Urothelium cell line (cell line): Measurements from ENCODE around the gene AANAT.

Source experiments
- DNase-seq: peaks from one replicate; pipeline ENCODE4 v3.0.0; 2011; ENCODE audit warnings: low spot score, mixed read lengths
- FAIRE-seq: peaks from 2 replicates; lab custom pipeline; 2011; peaks lifted over from hg19 to GRCh38; lab: Jason Lieb, UNC

Gene AANAT

DNA sequence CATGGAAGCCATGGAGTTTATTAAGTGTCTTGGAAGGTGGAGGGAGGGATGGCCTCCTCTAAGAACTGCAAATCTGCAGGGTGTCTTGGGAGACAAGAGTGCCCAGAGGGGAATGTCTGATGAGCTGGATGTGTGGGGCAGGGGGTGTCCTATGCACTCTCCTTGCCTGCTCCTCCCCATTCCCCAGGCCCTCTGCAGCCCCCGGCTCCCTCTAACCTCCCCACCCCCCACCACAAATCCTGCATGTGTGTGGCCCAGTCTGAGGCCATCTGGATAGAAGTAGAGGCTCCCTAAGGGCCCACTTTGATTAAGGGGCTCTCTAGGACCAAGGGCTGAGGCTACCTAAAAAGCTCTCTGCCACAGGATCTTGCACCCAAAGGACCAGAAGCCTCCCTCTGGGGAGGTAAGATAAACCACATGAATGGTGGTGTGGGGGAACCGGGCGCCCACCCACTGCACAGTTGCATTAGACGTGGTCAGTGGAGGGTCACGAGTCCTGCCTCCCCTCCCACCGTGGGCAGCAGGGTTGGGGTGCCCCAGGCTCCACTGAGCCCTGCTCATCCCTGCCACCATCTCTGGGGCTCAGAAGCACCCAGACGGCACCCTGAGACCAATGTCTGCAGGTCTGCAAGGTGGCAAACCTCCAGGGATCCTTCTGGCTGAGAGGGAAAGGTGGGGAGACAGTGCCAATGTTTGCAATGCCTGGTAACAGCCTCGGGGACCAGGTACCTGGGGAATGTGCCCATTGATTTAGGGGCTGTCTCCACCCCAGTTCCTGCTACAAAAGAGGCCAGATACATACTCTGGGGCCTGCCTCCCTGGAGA, 618 bp downstream of the AANAT start:
- DNase-seq (no peak), FAIRE-seq (no peak)

DNA sequence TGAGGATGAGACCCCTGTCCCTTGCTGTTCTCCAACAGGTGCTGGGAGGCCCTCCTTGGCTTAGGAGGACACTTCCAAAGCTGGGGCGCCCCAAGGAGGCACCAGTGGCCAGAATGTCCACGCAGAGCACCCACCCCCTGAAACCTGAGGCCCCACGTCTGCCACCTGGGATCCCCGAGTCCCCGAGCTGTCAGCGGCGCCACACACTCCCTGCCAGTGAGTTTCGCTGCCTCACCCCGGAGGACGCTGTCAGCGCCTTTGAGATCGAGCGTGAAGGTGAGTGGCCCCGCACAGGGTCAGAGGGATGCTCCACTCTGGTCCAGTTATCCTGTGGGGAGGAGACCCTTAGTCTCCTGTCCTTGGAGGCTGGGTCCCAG, 1.2 kb downstream of the AANAT start:
- no peak for FAIRE-seq
- DNase-seq, result no peak

- no peak for DNase-seq
- FAIRE-seq, result no peak
These were observed 1.9 kb downstream of the AANAT start for GRCh38 chr17:76469076-76469990.

DNA sequence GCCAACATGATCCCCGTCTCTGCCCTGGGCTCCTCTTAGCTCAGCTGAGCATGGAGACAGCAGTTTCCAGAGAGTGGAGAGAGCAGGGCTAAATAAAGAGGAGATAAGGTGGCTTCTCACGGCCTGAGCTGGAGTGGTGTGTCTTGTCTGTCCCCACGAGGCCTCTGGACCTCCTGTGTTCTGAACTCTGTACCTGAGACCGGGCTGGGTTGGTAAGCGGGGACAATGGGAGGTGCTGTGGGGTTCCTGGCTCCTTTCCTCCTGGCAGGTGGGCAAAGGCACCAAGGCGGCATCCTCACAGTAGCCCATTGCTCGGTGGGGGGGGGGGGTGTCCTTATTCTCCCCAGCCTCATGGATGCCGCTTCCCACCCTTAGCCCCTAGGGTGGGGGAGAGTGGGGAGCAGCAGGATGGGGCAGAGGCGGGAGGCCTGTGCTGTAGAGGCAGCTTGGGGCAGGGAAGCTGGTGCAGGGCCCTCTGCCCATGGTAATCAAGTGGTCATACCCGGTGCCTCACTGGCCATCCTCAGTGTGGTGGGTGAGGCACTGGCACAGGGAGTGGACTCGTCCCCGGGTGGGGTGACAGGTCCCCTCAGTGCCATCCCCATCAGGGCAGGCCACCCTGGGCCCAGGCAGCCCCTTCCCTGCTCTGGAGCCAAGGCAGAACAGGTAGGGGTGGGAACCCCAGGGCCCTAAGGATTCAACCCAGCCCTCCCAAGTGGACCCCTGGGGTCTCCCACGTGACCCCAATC, 2.8 kb downstream of the AANAT start:
- FAIRE-seq, result no peak
- DNase-seq, result no peak

- FAIRE-seq (no peak), DNase-seq (no peak)
These were observed 4.3 kb downstream of the AANAT start for GRCh38 chr17:76471498-76472257.

GRCh38 chr17:76472258-76472645, 4.8 kb downstream of the AANAT start:
- DNase-seq, result no peak
- no peak for FAIRE-seq

DNA sequence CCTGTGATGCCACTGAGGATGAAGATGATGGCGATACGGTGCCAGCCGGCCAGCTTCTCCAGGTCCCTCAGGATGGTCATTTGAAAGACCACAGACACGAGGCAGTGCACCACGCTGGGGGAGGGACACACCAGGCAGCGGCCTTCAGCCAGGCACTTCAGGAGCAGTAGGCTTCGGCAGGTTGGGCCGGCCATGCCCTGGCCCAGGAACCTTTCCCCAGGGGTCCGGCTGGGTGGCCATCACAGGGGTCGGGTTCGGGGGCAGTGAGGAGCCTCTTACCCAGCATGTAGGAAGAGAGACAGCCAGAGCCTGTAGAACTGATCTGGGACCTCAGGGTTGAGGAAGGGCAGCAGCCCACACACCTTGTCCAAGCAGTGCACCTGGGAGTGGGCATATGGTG, 5.3 kb downstream of the AANAT start:
- FAIRE-seq (no peak), DNase-seq (no peak)

DNA sequence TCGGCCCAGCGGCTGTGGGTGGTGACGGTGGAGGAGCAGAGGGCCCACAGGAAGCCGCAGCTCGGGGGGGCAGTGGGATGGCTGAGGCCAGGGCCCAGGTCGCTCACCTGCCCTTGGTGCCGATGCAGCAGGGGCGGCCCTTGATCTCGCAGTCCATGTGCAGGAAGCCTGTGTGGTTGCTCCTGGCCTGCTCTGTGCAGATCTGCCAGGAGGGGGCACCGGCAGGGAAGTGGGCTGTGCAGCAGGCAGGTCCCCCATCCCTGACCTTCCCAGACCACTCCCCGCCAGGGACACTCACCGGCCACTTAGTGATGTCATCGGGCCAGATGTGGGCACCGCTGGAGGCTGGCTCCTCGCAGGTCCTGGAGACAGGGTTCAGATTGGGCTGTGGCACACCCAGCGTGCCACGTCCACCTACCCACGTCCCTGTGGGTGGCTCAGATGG, 6.2 kb downstream of the AANAT start:
- FAIRE-seq, result no peak
- no peak for DNase-seq

DNA sequence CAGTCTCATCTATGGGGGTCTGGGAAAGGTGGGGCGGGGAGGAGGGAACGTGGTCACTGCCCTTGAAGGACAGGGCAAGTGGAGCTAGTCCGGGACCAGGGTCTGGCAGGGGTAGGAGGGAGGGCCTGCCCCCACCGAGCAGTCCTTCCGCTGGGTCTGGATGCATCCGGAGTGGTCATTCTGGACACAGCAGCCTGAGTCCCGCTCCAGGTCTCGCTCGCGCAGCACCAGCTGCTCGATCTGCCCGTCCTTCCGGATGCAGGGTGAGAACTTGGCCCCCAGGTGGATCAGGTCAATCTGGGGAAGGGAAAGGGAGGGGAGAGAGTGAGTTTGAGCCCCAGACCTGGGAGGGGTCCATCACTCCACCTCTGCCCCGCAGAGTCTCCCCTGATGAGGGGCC, 6.8 kb downstream of the AANAT start:
- FAIRE-seq (no peak), DNase-seq (no peak)

GRCh38 chr17:76474894-76475293, 7.5 kb downstream of the AANAT start:
- no peak for FAIRE-seq
- no peak for DNase-seq

DNA sequence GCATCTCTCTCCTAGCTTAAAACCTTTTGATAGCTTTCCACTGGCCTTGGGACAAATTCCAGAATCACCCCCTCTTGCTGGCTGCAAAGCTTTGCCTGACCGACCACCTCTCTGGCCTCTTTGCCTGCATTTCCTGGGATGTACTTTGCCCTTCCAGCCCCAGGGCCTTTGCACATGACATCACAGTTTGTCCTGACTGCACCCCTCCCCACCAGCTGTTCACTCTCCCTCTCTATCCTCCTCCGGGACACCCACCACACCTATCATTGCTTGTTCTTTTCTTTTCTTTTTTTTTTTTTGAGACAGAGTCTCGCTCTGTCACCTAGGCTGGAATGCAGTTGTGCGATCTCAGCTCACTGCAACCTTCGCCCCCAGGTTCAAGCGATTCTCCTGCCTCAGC, 7.9 kb downstream of the AANAT start:
- FAIRE-seq, result peak; percentile 9
- no peak for DNase-seq

- DNase-seq (no peak), FAIRE-seq (no peak)
These were observed 9.3 kb downstream of the AANAT start for GRCh38 chr17:76476736-76477135.

- FAIRE-seq (no peak), DNase-seq (no peak)
These were observed 10.2 kb downstream of the AANAT start for GRCh38 chr17:76477576-76477975.

DNA sequence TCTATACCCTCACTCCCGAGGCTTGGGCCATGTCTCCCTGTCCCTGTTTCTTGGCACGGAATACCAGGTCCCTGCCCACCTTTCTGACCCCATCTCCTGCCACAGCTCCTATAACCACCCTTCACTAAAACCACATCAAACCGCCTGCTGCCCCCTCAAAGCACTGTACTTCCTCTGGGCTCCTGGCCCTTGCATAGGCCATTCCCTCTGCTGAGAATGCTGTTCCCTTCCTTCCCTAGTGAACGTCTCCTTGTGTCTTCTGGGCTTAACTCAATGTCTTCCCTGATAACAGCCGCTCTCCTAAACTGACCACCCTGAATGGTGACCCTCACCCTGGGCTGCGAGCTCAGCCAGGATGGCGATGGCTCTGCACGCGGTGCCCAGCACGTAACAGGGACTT, 10.7 kb downstream of the AANAT start:
- no peak for DNase-seq
- no peak for FAIRE-seq

GRCh38 chr17:76478730-76479514, 11.5 kb downstream of the AANAT start:
- no peak for DNase-seq
- FAIRE-seq, result peak; percentile 50

DNA sequence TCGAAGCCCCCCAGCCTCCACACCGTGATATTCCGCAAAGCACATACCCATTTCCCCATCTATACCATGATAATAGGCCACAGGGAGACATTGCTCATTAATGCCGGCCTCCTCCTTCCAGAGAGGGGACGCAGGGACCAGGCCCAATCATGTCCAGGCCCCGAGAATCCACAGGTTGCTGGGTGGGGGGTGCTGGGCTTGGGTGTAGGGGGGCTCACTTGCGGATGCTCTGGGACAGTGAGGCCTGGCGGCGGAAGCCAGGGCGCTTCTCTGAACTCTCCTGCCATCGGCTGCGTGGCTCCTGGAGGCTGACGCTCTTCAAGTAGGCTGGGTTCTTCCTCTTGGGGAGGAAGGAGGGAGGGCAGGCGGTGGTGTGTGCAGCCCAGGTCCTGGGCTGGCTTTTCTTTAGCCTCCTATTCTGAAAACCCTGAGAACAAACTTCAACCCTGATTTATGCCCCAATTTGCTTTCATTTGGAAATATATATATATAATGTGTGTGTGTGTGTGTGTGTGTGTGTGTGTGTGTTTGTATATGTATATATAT, 12.2 kb downstream of the AANAT start:
- FAIRE-seq (no peak), DNase-seq (no peak)

DNA sequence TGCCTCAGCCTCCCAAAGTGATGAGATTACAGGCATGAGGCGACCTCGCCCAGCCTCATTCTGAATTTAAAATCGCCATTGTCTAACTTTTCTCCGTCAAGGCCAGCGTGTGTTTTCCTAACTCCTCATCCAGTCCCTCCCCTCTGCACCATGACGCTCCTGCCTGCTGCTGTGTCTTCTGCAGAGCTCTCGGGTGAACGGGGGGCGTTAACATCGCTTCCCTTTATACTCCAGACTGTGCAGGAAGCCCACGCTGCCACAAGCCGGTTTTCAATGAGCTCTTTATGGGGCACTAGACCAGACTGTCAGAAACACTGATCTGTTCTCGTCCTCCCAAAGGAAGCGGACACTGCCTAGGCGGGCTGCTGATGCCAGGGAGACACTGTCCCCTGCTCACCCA, 13.2 kb downstream of the AANAT start:
- FAIRE-seq, result no peak
- no peak for DNase-seq

GRCh38 chr17:76481071-76481655, 13.8 kb downstream of the AANAT start:
- FAIRE-seq, result no peak

DNA sequence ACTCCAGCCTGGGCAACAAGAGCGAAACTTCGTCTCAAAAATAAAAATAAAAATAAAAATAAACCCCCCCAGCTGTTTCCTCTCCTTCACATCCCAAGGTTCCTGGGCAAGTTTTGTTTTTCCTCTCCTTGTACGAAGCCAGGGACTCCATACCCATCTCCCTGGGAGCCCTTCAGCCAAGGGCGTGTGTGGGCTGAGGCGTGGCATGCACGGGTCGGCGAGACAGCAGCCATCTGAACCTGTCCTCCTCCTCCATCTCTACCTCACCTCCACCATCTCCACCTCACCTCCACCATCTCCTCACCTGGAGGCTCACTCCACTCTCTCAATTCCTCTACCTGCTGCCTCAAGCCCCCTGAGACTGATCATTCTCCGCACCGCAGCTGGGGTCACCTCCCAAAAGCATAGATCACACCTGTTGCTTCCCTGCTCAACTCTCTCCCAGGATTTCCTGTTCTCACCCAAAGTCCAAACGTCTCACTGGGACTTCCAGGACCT, 16.9 kb downstream of the AANAT start:
- DNase-seq (no peak), FAIRE-seq (no peak)

More at GRCh38 chr17:76481071-76481655, 13.8 kb downstream of the AANAT start:
- no peak for DNase-seq
